ENCODE results near the gene NPB.

GRCh38 chr17:81940538-81941483 lies 38.8 kb downstream of the NPB start:
- no peak for TF ChIP-seq TCF7L2 (IDR thresholded peaks at IDR 0.05; ENCODE audit: borderline replicate concordance, low read depth, low read length)
- TF ChIP-seq ZFP37 (tag by site-specific recombination; IDR thresholded peaks at IDR 0.05), result no peak
- TF ChIP-seq CTCF (tag by site-specific recombination; IDR thresholded peaks at IDR 0.05), result no peak
- no peak for TF ChIP-seq ZNF423 (tag by site-specific recombination; IDR thresholded peaks at IDR 0.05)
- no peak for TF ChIP-seq ZBTB17 (tag by site-specific recombination; IDR thresholded peaks at IDR 0.05)
- TF ChIP-seq, protein P1, sequence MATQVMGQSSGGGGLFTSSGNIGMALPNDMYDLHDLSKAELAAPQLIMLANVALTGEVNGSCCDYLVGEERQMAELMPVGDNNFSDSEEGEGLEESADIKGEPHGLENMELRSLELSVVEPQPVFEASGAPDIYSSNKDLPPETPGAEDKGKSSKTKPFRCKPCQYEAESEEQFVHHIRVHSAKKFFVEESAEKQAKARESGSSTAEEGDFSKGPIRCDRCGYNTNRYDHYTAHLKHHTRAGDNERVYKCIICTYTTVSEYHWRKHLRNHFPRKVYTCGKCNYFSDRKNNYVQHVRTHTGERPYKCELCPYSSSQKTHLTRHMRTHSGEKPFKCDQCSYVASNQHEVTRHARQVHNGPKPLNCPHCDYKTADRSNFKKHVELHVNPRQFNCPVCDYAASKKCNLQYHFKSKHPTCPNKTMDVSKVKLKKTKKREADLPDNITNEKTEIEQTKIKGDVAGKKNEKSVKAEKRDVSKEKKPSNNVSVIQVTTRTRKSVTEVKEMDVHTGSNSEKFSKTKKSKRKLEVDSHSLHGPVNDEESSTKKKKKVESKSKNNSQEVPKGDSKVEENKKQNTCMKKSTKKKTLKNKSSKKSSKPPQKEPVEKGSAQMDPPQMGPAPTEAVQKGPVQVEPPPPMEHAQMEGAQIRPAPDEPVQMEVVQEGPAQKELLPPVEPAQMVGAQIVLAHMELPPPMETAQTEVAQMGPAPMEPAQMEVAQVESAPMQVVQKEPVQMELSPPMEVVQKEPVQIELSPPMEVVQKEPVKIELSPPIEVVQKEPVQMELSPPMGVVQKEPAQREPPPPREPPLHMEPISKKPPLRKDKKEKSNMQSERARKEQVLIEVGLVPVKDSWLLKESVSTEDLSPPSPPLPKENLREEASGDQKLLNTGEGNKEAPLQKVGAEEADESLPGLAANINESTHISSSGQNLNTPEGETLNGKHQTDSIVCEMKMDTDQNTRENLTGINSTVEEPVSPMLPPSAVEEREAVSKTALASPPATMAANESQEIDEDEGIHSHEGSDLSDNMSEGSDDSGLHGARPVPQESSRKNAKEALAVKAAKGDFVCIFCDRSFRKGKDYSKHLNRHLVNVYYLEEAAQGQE (tag by site-specific recombination; IDR thresholded peaks at IDR 0.05), result no peak
- no peak for TF ChIP-seq YY1 (tag by site-specific recombination; IDR thresholded peaks at IDR 0.05)
- TF ChIP-seq ZNF362 (tag by site-specific recombination; IDR thresholded peaks at IDR 0.05), result no peak
- TF ChIP-seq ZNF280D (tag by site-specific recombination; IDR thresholded peaks at IDR 0.05), result no peak
- TF ChIP-seq ZBTB1 (tag by site-specific recombination; IDR thresholded peaks at IDR 0.05), result no peak
- TF ChIP-seq ZNF146 (tag by site-specific recombination; IDR thresholded peaks at IDR 0.05), result no peak
